Loucy (cell line): ENCODE results near the gene NFKB2.

ENCODE experiments used
- H2AFZ ChIP-seq: fragments of 200-600 bp; sonication (generic); 2 replicates; pipeline ENCODE4 v1.6.0; 2016; ENCODE audit warnings: antibody characterized with exemption, mild to moderate bottlenecking, low read length, moderate library complexity
- H3F3A ChIP-seq: fragments of 200-600 bp; 2 replicates; pipeline ENCODE4 v1.6.0; 2016; ENCODE audit warnings: antibody characterized with exemption, low read depth, mild to moderate bottlenecking
- H3K27me3 ChIP-seq: fragments of 200-600 bp; sonication (generic); 2 replicates; pipeline ENCODE4 v1.6.1; 2014; ENCODE audit warnings: low read length, mild to moderate bottlenecking; ENCODE audit not compliant: insufficient read depth, poor library complexity, severe bottlenecking
- H3K36me3 ChIP-seq: fragments of 200-600 bp; sonication (generic); 2 replicates; pipeline ENCODE4 v1.6.1; 2016; ENCODE audit warnings: low read length; ENCODE audit not compliant: insufficient read depth
- H3K4me1 ChIP-seq: fragments of 200-600 bp; sonication (generic); 2 replicates; pipeline ENCODE4 v1.5.1; 2014; ENCODE audit warnings: low read length, mild to moderate bottlenecking; ENCODE audit not compliant: insufficient read depth, poor library complexity, severe bottlenecking
- H3K4me2 ChIP-seq: fragments of 200-600 bp; sonication (generic); 2 replicates; pipeline ENCODE4 v1.6.0; 2014; ENCODE audit warnings: antibody characterized with exemption, low read length, low read depth, mild to moderate bottlenecking; ENCODE audit not compliant: poor library complexity, severe bottlenecking
- H3K4me3 ChIP-seq: fragments of 200-600 bp; sonication (generic); 2 replicates; pipeline ENCODE4 v1.5.1; 2014; ENCODE audit warnings: low read length, mild to moderate bottlenecking, mixed read lengths; ENCODE audit not compliant: poor library complexity, severe bottlenecking
- H3K79me2 ChIP-seq: fragments of 200-600 bp; sonication (generic); 2 replicates; pipeline ENCODE4 v1.6.1; 2014; ENCODE audit warnings: low read length; ENCODE audit not compliant: insufficient read depth
- H3K9ac ChIP-seq: fragments of 200-600 bp; sonication (generic); 2 replicates; pipeline ENCODE4 v1.6.0; 2014; ENCODE audit warnings: mild to moderate bottlenecking, low read depth, low read length, moderate library complexity; ENCODE audit not compliant: poor library complexity, severe bottlenecking
- H3K9me2 ChIP-seq: fragments of 200-600 bp; sonication (generic); replicated peaks from 2 replicates; pipeline ENCODE4 v1.6.1; 2016; ENCODE audit warnings: low read depth, low read length, mixed read lengths
- H3K9me3 ChIP-seq: fragments of 200-600 bp; sonication (generic); 2 replicates; pipeline ENCODE4 v1.6.1; 2014; ENCODE audit warnings: mild to moderate bottlenecking, antibody characterized with exemption, low read length, low read depth; ENCODE audit not compliant: insufficient read depth
- H4K20me1 ChIP-seq: fragments of 200-600 bp; sonication (generic); 2 replicates; pipeline ENCODE4 v1.6.0; 2014; ENCODE audit warnings: antibody characterized with exemption, low read length, mild to moderate bottlenecking; ENCODE audit not compliant: insufficient read depth, poor library complexity, severe bottlenecking
- EZH2phosphoT487 ChIP-seq: fragments of 200-600 bp; IDR thresholded peaks from 2 replicates; pipeline ENCODE4 v1.6.1; 2018; ENCODE audit warnings: antibody characterized with exemption, mild to moderate bottlenecking, moderate library complexity, borderline replicate concordance
- TF ChIP-seq, protein P1 (sequence below): fragments of 200-600 bp; sonication (generic); conservative IDR thresholded peaks from 2 replicates; pipeline ENCODE4 v1.5.1; 2014; ENCODE audit warnings: mild to moderate bottlenecking, antibody characterized with exemption, low read length

Gene NFKB2

GRCh38 chr10:102450374-102451104, 55.0 kb downstream of the NFKB2 start:
- Histone ChIP-seq H3K4me1 (peaks cover 24% of the 10 kb centered on the region), H2AFZ (peak overlapping the region; percentile 82)

GRCh38 chr10:102451105-102451969, 55.8 kb downstream of the NFKB2 start, which contains the start of gene C10orf95:
Gene C10orf95 (minus strand): TSS chr10:102451543. CDS start chr10:102451093, 450 bp downstream.
- no peak within 1 kb of the TSS; the same call in 1 of the 2 replicates for H2AFZ ChIP-seq
- H3K4me3 ChIP-seq: peak within 1 kb of the TSS; percentile 89
- H3K9ac ChIP-seq: peak within 1 kb of the TSS; percentile 98
- peaks cover 32% of the 10 kb centered on the region for H3K79me2 ChIP-seq
- no peak for TF ChIP-seq EZH2phosphoT487
- TF ChIP-seq, protein P1, sequence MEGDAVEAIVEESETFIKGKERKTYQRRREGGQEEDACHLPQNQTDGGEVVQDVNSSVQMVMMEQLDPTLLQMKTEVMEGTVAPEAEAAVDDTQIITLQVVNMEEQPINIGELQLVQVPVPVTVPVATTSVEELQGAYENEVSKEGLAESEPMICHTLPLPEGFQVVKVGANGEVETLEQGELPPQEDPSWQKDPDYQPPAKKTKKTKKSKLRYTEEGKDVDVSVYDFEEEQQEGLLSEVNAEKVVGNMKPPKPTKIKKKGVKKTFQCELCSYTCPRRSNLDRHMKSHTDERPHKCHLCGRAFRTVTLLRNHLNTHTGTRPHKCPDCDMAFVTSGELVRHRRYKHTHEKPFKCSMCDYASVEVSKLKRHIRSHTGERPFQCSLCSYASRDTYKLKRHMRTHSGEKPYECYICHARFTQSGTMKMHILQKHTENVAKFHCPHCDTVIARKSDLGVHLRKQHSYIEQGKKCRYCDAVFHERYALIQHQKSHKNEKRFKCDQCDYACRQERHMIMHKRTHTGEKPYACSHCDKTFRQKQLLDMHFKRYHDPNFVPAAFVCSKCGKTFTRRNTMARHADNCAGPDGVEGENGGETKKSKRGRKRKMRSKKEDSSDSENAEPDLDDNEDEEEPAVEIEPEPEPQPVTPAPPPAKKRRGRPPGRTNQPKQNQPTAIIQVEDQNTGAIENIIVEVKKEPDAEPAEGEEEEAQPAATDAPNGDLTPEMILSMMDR: no peak
- H3K4me1 ChIP-seq: peaks cover 24% of the 10 kb centered on the region
- H3K27me3 ChIP-seq: no peaks in the 10 kb centered on the region
- H3F3A ChIP-seq: no peaks in the 10 kb centered on the region
- no peaks in the 10 kb centered on the region; the same call in 1 of the 2 replicates for H3K36me3 ChIP-seq
- peak within 1 kb of the TSS; percentile 88 for H3K4me2 ChIP-seq
- H3K9me2 ChIP-seq: no peaks in the 10 kb centered on the region
- peaks cover 12% of the 10 kb centered on the region for H4K20me1 ChIP-seq
- H3K9me3 ChIP-seq: no peaks in the 10 kb centered on the region

More at GRCh38 chr10:102450374-102451104, 55.0 kb downstream of the NFKB2 start:
- TF ChIP-seq, protein P1: no peak
- TF ChIP-seq EZH2phosphoT487: no peak
- Histone ChIP-seq H3K9ac (peak overlapping the region; percentile 98), H3K9me3 (no peaks in the 10 kb centered on the region), H3K4me3 (peak overlapping the region; percentile 89), H4K20me1 (peaks cover 12% of the 10 kb centered on the region), H3K36me3 (no peaks in the 10 kb centered on the region; the same call in 1 of the 2 replicates), H3K9me2 (no peaks in the 10 kb centered on the region), H3K27me3 (no peaks in the 10 kb centered on the region), H3K4me2 (peak overlapping the region; percentile 88), H3K79me2 (peaks cover 32% of the 10 kb centered on the region), H3F3A (no peaks in the 10 kb centered on the region)
